ENCODE data around the gene MBD5.

Gene MBD5

DNA sequence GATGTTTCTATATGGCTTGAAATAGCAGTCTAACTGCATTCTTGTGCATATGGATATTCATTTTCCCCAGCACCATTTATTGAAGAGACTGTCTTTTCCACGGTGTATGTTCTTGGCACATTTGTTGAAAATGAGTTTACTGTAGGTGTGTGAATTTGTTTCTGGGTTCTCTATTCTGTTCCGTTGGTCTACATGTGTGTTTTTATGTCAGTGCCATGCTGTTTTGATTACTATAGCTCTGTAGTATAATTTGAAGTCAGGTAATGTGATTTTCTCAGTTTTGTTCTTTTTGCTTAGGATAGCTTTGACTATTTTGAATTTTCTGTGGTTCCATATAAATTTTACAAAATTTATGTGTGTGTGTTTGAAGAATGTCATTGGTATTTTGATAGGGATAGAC is 201.0 kb downstream of the MBD5 start:
- no peak for DNase-seq (ENCODE audit: low read depth in 2 of 2)
- no peak overlapping the region for H3K4me3 ChIP-seq (replicated peaks in 1 of 2; ENCODE audit: low read depth in 2 of 2, low read length in 2 of 2)
- TF ChIP-seq, protein P1, sequence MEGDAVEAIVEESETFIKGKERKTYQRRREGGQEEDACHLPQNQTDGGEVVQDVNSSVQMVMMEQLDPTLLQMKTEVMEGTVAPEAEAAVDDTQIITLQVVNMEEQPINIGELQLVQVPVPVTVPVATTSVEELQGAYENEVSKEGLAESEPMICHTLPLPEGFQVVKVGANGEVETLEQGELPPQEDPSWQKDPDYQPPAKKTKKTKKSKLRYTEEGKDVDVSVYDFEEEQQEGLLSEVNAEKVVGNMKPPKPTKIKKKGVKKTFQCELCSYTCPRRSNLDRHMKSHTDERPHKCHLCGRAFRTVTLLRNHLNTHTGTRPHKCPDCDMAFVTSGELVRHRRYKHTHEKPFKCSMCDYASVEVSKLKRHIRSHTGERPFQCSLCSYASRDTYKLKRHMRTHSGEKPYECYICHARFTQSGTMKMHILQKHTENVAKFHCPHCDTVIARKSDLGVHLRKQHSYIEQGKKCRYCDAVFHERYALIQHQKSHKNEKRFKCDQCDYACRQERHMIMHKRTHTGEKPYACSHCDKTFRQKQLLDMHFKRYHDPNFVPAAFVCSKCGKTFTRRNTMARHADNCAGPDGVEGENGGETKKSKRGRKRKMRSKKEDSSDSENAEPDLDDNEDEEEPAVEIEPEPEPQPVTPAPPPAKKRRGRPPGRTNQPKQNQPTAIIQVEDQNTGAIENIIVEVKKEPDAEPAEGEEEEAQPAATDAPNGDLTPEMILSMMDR (IDR thresholded peaks at IDR 0.05; ENCODE audit: low read depth, low read length), result no peak

DNA sequence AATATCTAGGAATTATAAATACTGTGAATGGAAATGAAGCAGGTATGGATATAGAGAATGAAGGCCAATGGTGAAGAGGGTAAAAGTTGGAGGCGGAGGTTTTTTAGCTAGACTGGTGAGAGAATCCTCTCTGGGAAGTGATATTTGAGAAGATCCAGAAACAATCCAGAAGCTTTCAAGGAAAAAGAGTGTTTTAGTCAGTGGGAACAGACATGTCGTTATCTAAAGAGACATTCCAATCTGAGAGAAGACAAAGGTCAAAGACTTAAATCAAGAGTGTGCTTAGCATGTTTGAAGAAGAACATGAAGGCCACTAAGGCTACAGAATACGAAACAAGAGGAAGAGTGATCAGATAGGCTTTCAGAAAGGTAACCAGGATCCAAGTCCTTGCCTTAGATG is 211.0 kb downstream of the MBD5 start:
- DNase-seq (ENCODE audit: low read depth in 2 of 2), result no peak

DNA sequence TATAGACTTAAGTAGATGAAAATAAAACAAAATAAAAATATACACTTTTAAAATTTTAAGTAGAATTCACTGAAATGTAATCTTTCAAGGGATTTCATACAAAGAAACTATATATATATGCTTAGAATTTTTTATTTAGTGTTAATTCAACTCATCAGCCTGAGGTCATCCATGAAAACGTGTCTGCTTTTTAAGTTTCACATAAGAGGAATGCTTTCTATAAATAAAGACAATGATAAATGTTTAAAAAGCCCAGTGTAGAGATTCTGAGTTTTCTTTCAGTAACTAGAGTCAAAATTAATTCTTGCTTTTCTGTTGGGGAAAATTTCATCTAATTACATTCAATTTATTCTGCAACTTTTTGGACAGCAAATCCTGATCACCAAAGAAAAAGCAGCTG is 213.3 kb downstream of the MBD5 start:
- no peak for DNase-seq (ENCODE audit: low read depth in 2 of 2)
- no peak overlapping the region for H3K4me3 ChIP-seq (replicated peaks in 1 of 2; ENCODE audit: low read depth in 2 of 2, low read length in 2 of 2)
- TF ChIP-seq, protein P1 (IDR thresholded peaks at IDR 0.05; ENCODE audit: low read depth, low read length), result no peak

More for the DNA sequence above, 211.0 kb downstream of the MBD5 start:
- H3K4me3 ChIP-seq (replicated peaks in 1 of 2; ENCODE audit: low read depth in 2 of 2, low read length in 2 of 2), result no peak overlapping the region
- TF ChIP-seq, protein P1 (IDR thresholded peaks at IDR 0.05; ENCODE audit: low read depth, low read length), result no peak

DNA sequence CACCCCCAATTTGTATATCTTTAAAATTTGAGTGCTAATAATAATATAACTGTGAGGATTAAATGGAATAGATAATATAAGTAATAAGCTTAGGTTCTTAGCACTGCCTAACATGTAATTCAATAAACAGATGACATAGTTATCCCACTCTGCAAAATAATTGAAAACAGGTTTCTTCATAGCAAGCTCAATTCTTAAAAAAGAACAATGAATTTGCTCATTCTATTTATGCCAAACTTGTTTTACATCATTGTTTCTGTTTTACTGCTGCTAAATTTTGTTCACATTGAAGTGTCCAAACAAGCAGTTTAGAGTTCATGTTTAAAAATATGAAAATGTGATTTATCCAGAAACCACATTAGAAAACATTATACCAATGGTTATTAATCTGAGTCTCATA is 217.0 kb downstream of the MBD5 start:
- TF ChIP-seq, protein P1 (IDR thresholded peaks at IDR 0.05; ENCODE audit: low read depth, low read length), result no peak
- DNase-seq (ENCODE audit: low read depth in 2 of 2), result no peak
- no peak overlapping the region for H3K4me3 ChIP-seq (replicated peaks in 1 of 2; ENCODE audit: low read depth in 2 of 2, low read length in 2 of 2)

DNA sequence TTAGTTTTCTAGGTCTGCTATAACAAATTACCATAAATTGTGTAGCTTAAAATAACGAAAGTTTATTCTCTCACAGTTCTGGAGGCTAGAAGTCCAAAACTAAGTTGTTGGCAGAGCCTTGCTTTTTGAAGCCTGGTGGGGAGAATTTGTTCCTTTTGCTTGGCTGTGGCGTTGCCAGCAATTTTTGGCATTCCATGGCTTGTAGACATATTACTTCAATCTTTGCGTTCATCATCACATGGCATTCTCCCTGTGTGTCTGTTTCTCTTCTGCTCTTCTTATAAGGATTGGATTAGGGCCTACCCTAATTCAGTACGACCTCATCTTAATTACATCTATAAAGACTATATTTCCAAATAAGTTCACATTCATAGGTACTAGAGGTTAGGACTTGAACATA is 217.7 kb downstream of the MBD5 start:
- TF ChIP-seq, protein P1 (IDR thresholded peaks at IDR 0.05; ENCODE audit: low read depth, low read length), result no peak
- no peak for DNase-seq (ENCODE audit: low read depth in 2 of 2)
- H3K4me3 ChIP-seq (replicated peaks in 1 of 2; ENCODE audit: low read depth in 2 of 2, low read length in 2 of 2), result no peak overlapping the region

DNA sequence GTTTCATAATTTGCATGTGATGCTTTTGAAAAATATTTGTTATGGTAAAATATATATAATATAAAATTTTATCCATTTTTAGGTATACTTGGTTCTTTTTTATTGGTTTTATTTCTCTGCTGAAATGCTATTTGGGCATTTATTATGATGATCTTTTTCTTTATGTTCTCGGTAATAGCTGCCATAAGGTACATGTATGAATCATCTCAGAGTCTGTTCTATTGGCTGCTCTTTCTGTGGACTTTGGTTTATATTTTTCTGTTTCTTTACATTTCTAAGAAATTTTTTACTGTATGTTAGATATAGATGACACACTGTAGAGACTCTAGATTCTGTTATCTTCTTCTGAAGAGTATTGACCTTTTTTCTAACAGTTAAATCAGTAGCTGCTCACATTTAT is 219.9 kb downstream of the MBD5 start:
- DNase-seq (ENCODE audit: low read depth in 2 of 2), result no peak
- TF ChIP-seq, protein P1 (IDR thresholded peaks at IDR 0.05; ENCODE audit: low read depth, low read length), result no peak
- no peak overlapping the region for H3K4me3 ChIP-seq (replicated peaks in 1 of 2; ENCODE audit: low read depth in 2 of 2, low read length in 2 of 2)

DNA sequence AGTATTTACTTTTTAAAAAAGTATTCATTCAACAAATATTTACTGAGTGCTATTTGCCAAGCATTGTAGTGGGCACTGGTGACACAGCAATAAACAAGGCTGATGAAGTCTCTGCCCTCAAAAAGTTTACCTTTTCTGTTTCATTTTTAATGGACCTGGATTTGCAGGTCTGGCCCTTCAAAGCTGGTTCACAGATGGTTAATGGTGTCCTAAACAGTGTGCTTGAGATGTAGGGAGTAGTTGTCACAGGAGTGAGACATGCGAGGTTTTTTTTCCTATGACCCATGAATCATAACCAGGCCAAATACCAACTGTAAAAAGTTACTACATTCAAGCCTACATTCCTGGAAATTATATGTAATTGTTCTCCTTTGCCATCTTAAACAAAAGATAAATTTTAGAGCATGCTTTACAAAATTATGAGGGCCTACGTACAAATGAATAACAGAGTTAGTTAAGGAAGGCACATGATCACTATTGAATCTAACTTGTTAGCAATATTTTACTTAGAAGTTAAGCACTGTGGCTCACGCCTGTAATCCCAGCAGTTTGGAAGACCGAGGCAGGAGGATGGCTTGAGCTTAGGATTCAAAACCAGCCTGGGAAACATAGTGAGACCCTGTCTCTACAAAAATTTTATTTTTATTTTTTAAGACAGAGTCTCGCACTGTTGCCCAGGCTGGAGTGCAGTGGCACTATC is 223.9 kb downstream of the MBD5 start:
- peak; percentile 78 to 83 for DNase-seq (ENCODE audit: low read depth in 2 of 2)
- TF ChIP-seq, protein P1 (IDR thresholded peaks at IDR 0.05; ENCODE audit: low read depth, low read length), result no peak
- H3K4me3 ChIP-seq (replicated peaks in 1 of 2; ENCODE audit: low read depth in 2 of 2, low read length in 2 of 2), result no peak overlapping the region

All from cardiac fibroblast (primary cell).